SU-DHL-6 (cell line): ENCODE results near the gene COPE.

Source experiments
- EZH2phosphoT487 ChIP-seq: fragments of 200-600 bp; sonication (generic), shearing (Covaris generic); conservative IDR thresholded peaks from 2 replicates; pipeline ENCODE4 v1.6.1; 2018; ENCODE audit warnings: mild to moderate bottlenecking, antibody characterized with exemption, low read length, moderate library complexity, mixed read lengths
- TF ChIP-seq, protein P1 (sequence below): fragments of 200-600 bp; sonication (generic); IDR thresholded peaks from one replicate; pipeline ENCODE4 v1.5.1; 2017; ENCODE audit warnings: antibody characterized with exemption, mild to moderate bottlenecking, low read length, moderate library complexity; ENCODE audit not compliant: insufficient read depth, poor library complexity, severe bottlenecking

DNA sequence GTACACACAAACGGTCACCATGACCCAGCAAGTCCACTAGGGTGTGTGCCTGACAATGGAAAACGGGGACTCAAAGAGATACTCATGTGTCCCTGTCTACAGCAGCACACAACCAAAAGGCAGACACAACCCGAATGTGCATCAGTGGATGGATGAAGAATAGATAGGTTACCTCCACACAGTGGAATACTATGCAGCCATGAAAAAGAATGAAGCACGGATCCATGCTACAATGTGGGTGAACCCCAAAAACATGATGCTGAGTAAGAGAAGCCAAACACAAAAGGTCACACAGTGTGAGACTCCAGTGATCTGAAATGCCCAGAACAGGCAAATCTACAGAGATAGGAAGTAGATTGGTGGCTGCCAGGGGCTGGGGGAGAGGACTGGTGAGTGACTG, 32.2 kb downstream of the COPE start:
- TF ChIP-seq, protein P1, sequence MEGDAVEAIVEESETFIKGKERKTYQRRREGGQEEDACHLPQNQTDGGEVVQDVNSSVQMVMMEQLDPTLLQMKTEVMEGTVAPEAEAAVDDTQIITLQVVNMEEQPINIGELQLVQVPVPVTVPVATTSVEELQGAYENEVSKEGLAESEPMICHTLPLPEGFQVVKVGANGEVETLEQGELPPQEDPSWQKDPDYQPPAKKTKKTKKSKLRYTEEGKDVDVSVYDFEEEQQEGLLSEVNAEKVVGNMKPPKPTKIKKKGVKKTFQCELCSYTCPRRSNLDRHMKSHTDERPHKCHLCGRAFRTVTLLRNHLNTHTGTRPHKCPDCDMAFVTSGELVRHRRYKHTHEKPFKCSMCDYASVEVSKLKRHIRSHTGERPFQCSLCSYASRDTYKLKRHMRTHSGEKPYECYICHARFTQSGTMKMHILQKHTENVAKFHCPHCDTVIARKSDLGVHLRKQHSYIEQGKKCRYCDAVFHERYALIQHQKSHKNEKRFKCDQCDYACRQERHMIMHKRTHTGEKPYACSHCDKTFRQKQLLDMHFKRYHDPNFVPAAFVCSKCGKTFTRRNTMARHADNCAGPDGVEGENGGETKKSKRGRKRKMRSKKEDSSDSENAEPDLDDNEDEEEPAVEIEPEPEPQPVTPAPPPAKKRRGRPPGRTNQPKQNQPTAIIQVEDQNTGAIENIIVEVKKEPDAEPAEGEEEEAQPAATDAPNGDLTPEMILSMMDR: no peak
- TF ChIP-seq EZH2phosphoT487: no peak
